Fibroblast of the aortic adventitia (primary cell): Measurements from ENCODE around the gene DZIP1. TPM values are rescaled to one million over a fixed set of nuclear protein-coding genes. Genes with fewer than 3 reads are reported as not detected.

ENCODE experiments used
- DNase-seq: peaks from one replicate; pipeline ENCODE4 v3.0.0-alpha.2; 2010; ENCODE audit warnings: low read depth
- H3K4me3 ChIP-seq: 2 replicates; pipeline ENCODE4 v1.5.1; 2011; ENCODE audit warnings: low read depth, mild to moderate bottlenecking, control low read depth, low read length, moderate library complexity
- CTCF ChIP-seq: IDR thresholded peaks from 2 replicates; pipeline ENCODE4 v1.5.1; 2011; ENCODE audit warnings: mild to moderate bottlenecking, low read length, control low read depth, inconsistent platforms; ENCODE audit not compliant: insufficient read depth
- total RNA-seq: library from RNA; depleted of rRNA; stranded (reverse); fragments of >200 nt; gene quantifications from 2 replicates; pipeline ENCODE4 v1.2.3, GENCODE V29; 2012; ENCODE audit warnings: low replicate concordance

Gene DZIP1
- total RNA-seq, 1 donor: 37.3 TPM

- no peak for TF ChIP-seq CTCF
- H3K4me3 ChIP-seq: no peak overlapping the region
- DNase-seq: no peak
Observed at GRCh38 chr13:95629071-95629470, 15.4 kb downstream of the DZIP1 start.

GRCh38 chr13:95628488-95628887, 16.0 kb downstream of the DZIP1 start:
- no peak for TF ChIP-seq CTCF
- no peak for DNase-seq
- H3K4me3 ChIP-seq: no peak overlapping the region

GRCh38 chr13:95627590-95627989, 16.9 kb downstream of the DZIP1 start:
- TF ChIP-seq CTCF: no peak
- no peak overlapping the region for H3K4me3 ChIP-seq
- peak; percentile 27 for DNase-seq

GRCh38 chr13:95626768-95627167, 17.7 kb downstream of the DZIP1 start:
- H3K4me3 ChIP-seq: no peak overlapping the region
- no peak for TF ChIP-seq CTCF
- DNase-seq: no peak

- H3K4me3 ChIP-seq: no peak overlapping the region
- TF ChIP-seq CTCF: peak; percentile 62
- DNase-seq: peak; percentile 73
Observed at GRCh38 chr13:95624020-95624419, 20.5 kb downstream of the DZIP1 start.

- no peak overlapping the region for H3K4me3 ChIP-seq
- DNase-seq: no peak
- no peak for TF ChIP-seq CTCF
Observed at GRCh38 chr13:95623141-95623540, 21.4 kb downstream of the DZIP1 start.

- H3K4me3 ChIP-seq: no peak overlapping the region
- DNase-seq: no peak
- no peak for TF ChIP-seq CTCF
Observed at GRCh38 chr13:95620825-95621498, 23.5 kb downstream of the DZIP1 start.
